HK-2 (cell line): ENCODE data around the gene ATG9B.
"Not testable (repeated sequence)": the region's sequence is repeated elsewhere in the genome, so short reads cannot be mapped to it uniquely, and the experiment has no call there.

ENCODE experiments used
- DNase-seq: peaks from one replicate; pipeline ENCODE4 v3.0.0-alpha.2; 2018; ENCODE audit not compliant: unreplicated experiment

The ATG9B gene

GRCh38 chr7:151035026-151035717 is 10.9 kb upstream of the ATG9B start:
- no peak for DNase-seq

- DNase-seq: no peak
Observed at GRCh38 chr7:151034312-151035025, 10.2 kb upstream of the ATG9B start.

GRCh38 chr7:151033864-151034249 is 9.6 kb upstream of the ATG9B start:
- DNase-seq: no peak

- no peak for DNase-seq
Observed at GRCh38 chr7:151032936-151033863, 8.9 kb upstream of the ATG9B start.

DNA sequence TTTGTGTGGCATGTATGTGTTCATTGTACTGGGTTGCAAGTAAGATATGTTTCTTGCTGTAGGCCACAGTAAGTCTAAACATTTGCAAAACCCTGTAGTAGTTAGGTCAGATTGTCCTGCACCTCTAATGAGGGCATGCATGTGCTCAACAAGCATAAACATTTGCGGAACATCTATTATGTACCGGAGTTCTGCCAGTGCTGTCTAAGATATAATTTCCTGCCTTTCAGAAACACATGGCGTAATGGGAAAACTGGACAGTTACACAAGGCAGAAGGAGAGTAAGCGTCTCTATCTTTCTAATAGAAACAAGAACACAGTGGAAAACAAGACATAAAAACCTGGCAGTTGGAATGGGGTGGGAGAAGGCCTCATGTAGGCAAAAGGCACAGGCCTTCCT is 6.7 kb upstream of the ATG9B start:
- DNase-seq: no peak

GRCh38 chr7:151028948-151029501 is 4.7 kb upstream of the ATG9B start:
- DNase-seq: no peak

GRCh38 chr7:151028131-151028947 is 4.0 kb upstream of the ATG9B start, which contains the start of gene ABCB8:
TSS of gene ABCB8 (plus strand) at chr7:151028450. CDS start at chr7:151028516, 66 bp downstream.
- peak; percentile 99 for DNase-seq

DNA sequence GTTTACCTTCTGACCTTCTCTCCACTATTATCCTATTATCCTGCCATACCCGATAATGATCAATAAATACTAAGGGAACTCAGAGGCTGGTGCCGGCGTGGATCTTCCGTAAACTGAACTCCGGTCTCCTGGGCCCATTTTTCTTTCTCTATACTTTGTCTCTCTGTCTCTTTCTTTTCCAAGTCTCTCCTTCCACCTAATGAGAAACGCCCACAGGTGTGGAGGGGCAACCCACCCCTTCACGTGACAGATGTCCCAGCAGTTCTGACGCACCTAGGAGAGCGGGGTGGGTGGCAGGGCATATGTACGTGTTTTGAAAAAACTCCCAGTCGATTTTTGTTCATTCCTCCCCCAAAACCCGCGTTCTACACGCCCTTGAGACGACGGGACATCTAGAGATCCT is 3.4 kb upstream of the ATG9B start:
- DNase-seq: not testable (repeated sequence)

DNA sequence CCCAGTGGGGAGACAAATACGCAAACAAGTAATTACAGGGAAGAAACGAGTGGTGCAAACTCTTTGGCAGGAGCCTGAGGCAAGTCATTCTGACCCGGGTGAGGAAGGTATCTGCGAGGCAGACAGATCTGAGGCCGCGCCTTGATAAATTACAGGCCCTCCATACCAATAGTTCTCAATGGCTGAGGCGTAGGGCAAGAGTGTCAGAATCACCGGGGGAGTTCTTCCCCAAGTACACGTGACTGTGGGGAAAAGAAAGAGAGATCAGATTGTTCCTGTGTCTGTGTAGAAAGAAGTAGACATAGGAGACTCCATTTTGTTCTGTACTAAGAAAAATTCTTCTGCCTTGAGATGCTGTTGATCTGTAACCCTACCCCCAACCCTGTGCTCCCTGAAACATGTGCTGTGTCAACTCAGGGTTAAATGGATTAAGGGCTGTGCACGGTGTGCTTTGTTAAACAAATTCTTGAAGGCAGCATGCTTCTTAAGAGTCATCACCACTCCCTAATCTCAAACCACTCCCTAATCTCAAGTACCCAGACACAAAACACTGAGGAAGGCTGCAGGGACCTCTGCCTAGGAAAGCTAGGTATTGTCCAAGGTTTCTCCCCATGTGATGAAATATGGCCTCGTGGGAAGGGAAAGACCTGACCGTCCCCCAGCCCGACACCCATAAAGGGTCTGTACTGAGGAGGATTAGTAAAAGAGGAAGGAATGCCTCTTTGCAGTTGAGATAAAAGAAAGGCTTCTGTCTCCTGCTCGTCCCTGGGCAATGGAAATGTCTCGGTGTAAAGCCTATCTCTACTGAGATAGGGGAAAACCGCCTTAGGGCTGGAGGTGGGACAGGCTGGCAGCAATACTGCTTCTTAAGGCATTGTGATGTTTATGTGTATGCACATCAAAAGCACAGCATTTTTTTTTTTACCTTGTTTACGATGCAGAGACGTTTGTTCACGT is 2.8 kb upstream of the ATG9B start:
- not testable (repeated sequence) for DNase-seq

DNA sequence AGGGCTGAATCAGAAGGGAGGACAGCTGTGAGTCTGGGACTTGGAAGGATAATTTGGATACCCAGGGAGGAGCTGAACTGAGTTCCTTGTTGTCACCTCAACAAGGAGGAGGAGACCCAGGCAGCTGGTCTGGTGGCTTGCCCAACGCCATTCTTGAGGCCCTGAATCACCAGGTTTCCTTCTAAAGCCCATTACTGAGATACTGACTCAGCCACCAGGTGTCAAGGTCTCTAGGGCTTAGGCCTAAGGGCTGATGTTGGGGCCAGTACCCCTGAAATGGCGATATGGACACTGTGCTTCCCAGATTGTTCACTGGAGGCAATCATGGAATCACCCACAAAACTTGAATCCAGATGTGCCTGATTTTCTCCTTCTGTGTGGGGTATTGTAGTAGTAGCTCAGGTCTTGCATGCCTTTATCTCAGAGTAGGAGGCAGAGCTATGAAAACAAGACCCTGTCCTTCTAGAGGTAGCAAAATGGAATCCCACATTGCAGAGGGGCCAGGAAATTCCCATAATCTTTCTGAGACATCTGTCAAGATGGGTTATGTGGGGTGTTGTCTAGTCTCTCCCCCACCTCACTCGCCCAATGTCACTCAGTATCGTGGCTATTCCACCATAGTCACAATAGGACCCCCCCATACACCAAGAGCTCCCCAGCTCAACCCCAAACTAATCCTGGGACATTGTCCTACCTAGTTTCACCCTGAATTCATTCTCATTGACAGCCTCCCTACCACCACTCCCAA is 1.8 kb upstream of the ATG9B start:
- DNase-seq: no peak

DNA sequence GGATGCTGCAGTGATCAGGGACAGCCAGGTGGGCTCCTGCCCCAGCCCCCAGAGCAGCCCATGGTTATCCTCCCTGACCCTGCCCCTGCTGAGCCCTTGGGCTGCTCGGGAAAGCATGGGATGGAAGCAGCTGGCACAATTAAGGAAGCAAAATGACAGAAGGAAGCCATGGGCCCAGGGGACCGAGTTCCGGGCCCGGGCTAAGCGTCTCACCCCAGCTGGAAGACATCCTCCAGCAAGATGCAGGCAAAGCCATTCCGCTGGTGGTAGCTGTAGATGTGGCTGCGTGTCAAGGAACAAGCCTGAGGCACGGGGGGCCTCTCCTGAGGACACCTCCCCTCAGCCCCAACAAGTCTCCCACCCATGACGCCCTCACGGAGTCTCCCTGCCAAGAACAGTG is 1.1 kb downstream of the ATG9B start:
- DNase-seq: no peak

GRCh38 chr7:151020231-151020630 is 4.1 kb downstream of the ATG9B start:
- DNase-seq: no peak

- no peak for DNase-seq
Observed at GRCh38 chr7:151019130-151019447, 5.2 kb downstream of the ATG9B start.

DNA sequence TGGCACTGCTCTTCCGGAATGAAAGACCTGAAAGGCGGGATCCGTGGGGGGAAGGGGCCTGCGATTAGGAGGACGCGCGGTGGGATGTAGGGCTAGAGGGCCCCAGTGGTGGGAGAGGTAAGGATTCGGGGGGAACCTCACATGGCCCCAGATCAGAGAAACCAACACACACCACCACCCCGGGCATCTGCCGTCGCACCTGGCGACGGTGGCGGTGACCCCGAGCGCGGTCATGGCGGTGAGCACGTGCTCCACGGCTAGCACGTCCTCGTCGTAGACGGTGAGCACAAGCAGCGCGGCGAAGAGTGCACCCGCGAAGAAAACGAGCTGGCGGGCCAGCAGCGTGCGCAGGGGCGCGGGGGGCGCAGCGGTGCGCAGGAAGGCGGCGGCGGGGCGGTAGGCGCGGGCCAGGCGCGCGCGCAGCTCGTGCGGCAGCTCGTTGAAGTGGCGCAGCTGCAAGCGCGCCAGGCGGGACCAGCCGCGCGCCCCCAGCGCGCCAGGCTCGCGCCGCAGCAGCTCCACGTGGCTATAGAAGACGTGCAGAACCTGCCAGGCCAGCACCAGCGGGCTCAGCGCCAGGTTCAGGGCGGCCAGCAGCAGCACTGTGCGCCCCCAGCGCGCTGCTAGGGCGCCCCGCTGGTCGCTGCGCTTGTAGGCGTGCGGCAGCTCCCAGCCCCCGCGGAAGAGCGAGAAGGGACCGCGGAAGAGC is 5.7 kb downstream of the ATG9B start:
- no peak for DNase-seq

DNA sequence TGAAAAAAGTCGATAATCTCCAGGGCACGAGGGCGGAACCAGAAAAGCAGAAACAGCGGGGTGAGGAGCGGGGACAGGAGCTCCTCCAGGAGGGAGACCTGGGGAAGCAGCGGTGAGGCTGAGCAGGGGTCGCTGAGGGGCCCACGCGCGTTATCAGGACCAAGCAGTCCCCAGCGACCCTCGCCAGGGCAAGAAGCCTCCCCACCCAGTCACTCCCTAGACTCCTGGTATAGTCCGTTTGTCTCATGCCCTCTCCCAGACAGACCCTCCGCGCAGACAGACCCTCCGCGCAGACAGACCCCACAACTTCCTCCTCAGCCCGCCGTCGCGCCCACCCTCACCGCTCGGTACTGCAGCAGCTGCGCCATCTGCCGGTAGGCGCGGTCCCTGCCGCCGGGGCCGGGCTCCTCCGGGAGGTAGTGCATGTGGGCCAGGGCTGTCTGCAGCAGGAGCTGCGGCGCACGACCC is 6.3 kb downstream of the ATG9B start:
- peak; percentile 53 for DNase-seq

DNA sequence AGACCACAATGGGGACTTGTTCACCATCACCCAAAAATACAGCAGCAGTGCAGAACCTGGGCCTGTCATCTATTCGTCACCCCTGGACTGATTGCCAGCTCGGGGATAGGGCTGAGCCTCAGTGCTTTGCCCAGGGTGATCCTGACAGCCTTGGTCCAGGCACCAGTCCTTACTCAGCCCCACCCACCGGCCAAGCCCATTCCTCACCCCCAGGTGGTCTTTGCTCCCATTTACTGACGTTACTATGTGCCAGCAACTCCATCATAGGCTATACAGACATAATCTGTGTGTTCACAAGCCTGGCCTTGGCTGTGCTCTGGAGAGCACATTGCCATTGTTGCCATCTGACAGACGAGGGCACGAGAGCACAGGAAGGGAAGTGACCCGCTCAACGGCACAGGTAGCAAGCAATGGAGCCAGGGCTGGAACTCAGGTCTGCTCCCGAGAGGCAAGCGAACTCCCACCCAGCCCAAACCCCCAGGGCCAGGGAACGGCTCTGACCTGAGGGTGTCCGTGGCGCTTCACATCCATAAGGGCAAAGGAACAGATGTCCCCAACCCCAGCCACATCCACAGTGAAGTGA is 6.8 kb downstream of the ATG9B start:
- DNase-seq: no peak

DNA sequence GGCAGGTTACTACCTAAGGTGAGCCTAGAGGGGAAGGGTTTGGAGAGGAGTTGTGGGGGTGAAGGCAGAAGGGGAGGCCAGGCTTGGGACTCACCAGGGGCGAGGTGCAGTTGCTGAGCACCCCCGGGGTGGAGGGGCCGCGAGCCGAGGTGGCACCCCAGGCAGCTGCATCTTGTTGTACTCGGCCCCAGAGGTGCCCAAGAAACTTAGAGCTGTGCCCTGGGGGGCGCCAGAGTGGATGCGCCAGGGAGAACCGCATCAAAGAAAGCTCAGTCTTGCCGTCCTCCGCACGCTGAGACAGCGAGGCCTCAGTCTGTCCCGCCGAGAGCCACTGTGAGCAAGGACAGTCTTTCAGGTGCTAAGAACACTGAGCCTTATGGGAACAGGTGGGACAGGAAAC is 7.4 kb downstream of the ATG9B start:
- no peak for DNase-seq

DNA sequence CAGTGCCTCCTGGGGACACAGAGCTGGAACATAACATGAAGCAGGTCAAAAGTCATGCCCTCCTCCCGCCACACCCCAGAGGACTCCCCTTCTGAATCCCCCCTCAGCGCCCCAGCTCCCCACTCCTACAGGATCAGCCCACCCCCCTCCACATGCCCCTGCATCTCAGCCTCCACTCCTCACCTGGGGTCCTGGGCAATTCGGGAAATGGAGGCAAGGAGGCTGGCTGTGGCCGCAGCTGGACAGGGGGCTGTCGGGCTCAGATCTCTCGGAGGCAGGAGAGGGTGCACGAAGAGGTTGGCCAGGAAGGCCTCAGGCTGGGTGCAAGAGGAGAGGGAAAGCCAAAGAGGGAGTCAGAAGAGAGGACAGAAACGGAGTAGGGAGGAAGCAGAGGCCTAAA is 7.8 kb downstream of the ATG9B start:
- no peak for DNase-seq
